WERI-Rb-1 (cell line): ENCODE measurements around the gene ACOX2.

Experiments
- DNase-seq: peaks from one replicate; pipeline ENCODE4 v3.0.0-alpha.2; 2020
- H3K27ac ChIP-seq: fragments of 250-450 bp; sonication (Bioruptor Pico); 2 replicates; pipeline ENCODE4 v1.5.1; 2020; ENCODE audit warnings: mild to moderate bottlenecking, moderate library complexity
- H3K27me3 ChIP-seq: fragments of 250-450 bp; sonication (Bioruptor Pico); 2 replicates; pipeline ENCODE4 v1.5.1; 2021; ENCODE audit warnings: mild to moderate bottlenecking, low read depth, moderate library complexity; ENCODE audit not compliant: insufficient read depth, severe bottlenecking
- H3K36me3 ChIP-seq: fragments of 250-450 bp; sonication (Bioruptor Pico); 2 replicates; pipeline ENCODE4 v1.5.1; 2020; ENCODE audit warnings: mild to moderate bottlenecking, moderate library complexity
- H3K4me3 ChIP-seq: 2 replicates; pipeline ENCODE4 v1.5.1; 2011; ENCODE audit warnings: low read depth, mild to moderate bottlenecking, control low read depth, low read length
- H3K9me3 ChIP-seq: fragments of 250-450 bp; sonication (Bioruptor Pico); 2 replicates; pipeline ENCODE4 v1.5.1; 2021; ENCODE audit warnings: mild to moderate bottlenecking, moderate library complexity; ENCODE audit not compliant: severe bottlenecking
- TF ChIP-seq, protein P1 (sequence below): IDR thresholded peaks from 2 replicates; pipeline ENCODE4 v1.5.1; 2011; ENCODE audit warnings: low read depth, mild to moderate bottlenecking, control low read depth, inconsistent platforms, low read length

The ACOX2 gene

DNA sequence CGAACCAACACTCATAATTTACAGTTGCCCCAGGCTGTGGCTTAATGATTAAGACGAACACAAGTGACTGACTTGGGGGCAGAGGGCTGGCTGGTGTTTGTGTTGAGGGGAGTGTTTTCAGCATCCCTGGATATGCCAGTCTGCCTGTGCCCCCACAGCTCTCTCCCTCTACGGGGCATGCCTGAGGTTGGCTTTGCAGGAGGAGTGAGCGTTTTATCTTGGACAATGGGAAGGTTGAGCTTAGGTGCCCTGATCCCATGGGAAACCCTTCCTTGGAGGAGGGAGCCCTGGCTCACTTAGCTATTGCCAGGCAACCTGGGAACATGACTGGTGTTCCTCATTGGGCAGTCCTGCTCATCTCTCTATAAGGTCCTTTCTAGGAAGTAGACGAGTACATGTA is 22.6 kb upstream of the ACOX2 start:
- Histone ChIP-seq H3K9me3 (peaks cover 2% of the 10 kb centered on the region), H3K27ac (no peak overlapping the region), H3K36me3 (no peaks in the 10 kb centered on the region), H3K4me3 (no peak overlapping the region), H3K27me3 (no peaks in the 10 kb centered on the region)
- TF ChIP-seq, protein P1, sequence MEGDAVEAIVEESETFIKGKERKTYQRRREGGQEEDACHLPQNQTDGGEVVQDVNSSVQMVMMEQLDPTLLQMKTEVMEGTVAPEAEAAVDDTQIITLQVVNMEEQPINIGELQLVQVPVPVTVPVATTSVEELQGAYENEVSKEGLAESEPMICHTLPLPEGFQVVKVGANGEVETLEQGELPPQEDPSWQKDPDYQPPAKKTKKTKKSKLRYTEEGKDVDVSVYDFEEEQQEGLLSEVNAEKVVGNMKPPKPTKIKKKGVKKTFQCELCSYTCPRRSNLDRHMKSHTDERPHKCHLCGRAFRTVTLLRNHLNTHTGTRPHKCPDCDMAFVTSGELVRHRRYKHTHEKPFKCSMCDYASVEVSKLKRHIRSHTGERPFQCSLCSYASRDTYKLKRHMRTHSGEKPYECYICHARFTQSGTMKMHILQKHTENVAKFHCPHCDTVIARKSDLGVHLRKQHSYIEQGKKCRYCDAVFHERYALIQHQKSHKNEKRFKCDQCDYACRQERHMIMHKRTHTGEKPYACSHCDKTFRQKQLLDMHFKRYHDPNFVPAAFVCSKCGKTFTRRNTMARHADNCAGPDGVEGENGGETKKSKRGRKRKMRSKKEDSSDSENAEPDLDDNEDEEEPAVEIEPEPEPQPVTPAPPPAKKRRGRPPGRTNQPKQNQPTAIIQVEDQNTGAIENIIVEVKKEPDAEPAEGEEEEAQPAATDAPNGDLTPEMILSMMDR, result no peak
- DNase-seq, result no peak

DNA sequence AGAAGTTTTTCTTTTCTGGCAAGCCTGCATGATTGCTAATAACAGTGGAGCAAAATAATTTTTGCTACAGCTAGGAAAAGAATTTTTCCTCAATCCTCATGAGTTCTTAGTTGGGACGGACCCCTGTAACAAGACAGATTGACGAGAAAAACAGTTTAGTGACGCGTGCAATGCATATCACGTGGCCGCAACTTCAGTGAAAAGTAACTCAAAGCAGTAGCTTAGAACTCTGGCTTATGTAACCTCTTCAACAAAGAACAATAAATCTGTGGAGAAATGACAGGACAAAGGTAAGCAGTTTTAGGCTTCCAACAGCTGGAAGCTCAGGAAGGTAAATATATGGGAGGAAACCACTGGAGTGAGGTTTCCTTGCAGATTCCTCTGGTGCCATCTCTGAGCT is 20.5 kb upstream of the ACOX2 start:
- Histone ChIP-seq H3K9me3 (peaks cover 5% of the 10 kb centered on the region), H3K4me3 (no peak overlapping the region), H3K27me3 (no peaks in the 10 kb centered on the region), H3K27ac (no peak overlapping the region), H3K36me3 (no peaks in the 10 kb centered on the region)
- DNase-seq, result no peak
- TF ChIP-seq, protein P1, result no peak

DNA sequence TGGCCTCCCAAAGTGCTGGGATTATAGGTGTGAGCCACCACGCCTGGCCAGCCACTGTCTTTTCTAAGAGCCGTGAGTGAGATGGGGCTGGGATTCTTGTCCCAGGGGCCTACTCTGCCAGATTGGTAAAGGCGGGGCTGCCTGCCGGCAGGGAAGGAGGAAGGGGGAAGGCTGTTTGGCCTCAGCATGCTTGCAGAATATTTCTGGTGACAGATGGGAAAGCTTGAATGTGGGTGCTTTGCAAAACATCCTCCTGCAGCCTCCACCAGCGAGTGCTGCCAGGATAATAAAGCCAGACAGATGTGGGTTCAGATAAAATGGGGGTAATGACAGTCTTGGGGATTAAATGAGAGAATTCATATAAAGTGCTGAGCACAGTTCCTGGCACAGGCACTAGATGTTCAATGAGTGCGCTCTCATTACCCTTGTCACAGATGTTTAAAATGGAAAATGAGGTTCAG is 19.8 kb upstream of the ACOX2 start:
- DNase-seq, result peak; percentile 60
- peaks cover 5% of the 10 kb centered on the region for H3K9me3 ChIP-seq

DNA sequence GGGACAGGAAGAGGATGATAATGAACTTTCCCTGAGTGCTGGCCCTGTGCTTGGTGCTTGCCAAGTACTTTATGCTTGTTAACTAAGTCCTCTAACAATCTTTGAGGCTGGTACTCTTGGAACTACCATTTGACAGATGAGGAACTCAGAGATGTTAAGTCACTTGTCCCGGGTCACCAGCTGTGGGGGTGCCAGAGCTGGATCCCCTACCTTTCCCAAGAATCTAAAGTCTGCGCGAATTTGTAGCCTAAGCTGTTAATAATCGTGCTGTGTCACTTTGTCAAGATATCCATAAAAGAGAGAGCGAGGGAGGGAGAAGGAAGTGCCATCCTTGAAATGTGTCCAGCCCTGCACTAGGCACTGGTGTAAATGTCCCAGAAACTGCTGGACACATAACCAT is 19.0 kb upstream of the ACOX2 start:
- Histone ChIP-seq H3K9me3 (peaks cover 5% of the 10 kb centered on the region), H3K27me3 (no peaks in the 10 kb centered on the region), H3K27ac (no peak overlapping the region), H3K4me3 (no peak overlapping the region), H3K36me3 (no peaks in the 10 kb centered on the region)
- TF ChIP-seq, protein P1, result no peak
- no peak for DNase-seq

More for the DNA sequence above, 19.8 kb upstream of the ACOX2 start:
- TF ChIP-seq, protein P1, result no peak
- H3K27ac ChIP-seq, result no peak overlapping the region
- H3K27me3 ChIP-seq, result no peaks in the 10 kb centered on the region
- H3K36me3 ChIP-seq, result no peaks in the 10 kb centered on the region
- no peak overlapping the region for H3K4me3 ChIP-seq

DNA sequence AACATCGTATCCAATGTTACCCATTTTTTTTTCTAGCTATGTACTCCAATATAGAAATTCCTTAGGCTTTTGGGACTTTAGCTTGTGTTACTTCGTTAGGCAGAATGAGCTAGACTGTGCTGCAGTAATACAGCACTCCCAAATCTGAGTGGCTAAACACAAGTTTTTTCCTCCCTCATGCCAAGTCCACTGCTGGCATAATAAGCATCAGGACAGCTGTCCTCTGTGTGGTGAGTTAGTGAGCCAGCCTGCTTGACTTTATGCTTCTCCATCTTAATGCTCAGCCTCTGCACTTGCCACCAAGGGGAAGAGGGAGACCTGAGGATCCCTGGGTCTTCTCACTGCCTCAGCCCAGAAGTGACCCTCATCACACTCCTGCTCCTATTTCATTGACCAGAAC is 18.2 kb upstream of the ACOX2 start:
- Histone ChIP-seq H3K4me3 (no peak overlapping the region), H3K9me3 (peaks cover 4% of the 10 kb centered on the region), H3K36me3 (no peaks in the 10 kb centered on the region), H3K27me3 (no peaks in the 10 kb centered on the region), H3K27ac (no peak overlapping the region)
- DNase-seq, result no peak
- TF ChIP-seq, protein P1, result no peak

DNA sequence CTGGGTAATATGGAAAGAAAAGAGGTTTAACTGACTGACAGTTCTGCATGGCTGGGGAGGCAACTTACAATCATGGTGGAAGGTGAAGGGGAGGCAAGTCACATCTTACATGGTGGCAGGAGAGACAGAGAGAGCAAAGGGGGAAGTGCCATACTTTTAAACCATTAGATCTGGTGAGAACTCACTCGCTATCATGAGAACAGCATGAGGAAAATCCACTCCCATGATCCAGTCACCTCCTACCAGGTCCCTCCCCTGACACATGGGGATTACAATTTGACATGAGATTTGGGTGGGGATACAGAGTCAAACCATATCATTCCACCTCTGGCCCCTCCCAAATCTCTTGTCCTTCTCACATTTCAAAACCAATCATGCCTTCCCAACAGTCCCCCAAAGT is 16.0 kb upstream of the ACOX2 start:
- no peak overlapping the region for H3K27ac ChIP-seq
- no peaks in the 10 kb centered on the region for H3K27me3 ChIP-seq
- H3K9me3 ChIP-seq, result peaks cover 3% of the 10 kb centered on the region
- DNase-seq, result no peak
- TF ChIP-seq, protein P1, result no peak
- H3K36me3 ChIP-seq, result no peaks in the 10 kb centered on the region
- H3K4me3 ChIP-seq, result no peak overlapping the region
